ENCODE data around the gene BUD13.
"Not testable (repeated sequence)": the region's sequence is repeated elsewhere in the genome, so short reads cannot be mapped to it uniquely, and the experiment has no call there.

Gene BUD13

GRCh38 chr11:116756044-116756443 is 16.7 kb downstream of the BUD13 start:
- DNase-seq (ENCODE audit: low spot score) = not testable (repeated sequence)

GRCh38 chr11:116750070-116750718 is 22.6 kb downstream of the BUD13 start:
- no peak for DNase-seq (ENCODE audit: low spot score)

- DNase-seq (ENCODE audit: low spot score) = no peak
These were observed 30.7 kb downstream of the BUD13 start for GRCh38 chr11:116742104-116742503.

GRCh38 chr11:116740741-116741140 is 32.0 kb downstream of the BUD13 start:
- DNase-seq (ENCODE audit: low spot score) = no peak

GRCh38 chr11:116738975-116739374 is 33.8 kb downstream of the BUD13 start:
- no peak for DNase-seq (ENCODE audit: low spot score)

GRCh38 chr11:116736763-116737162 is 36.0 kb downstream of the BUD13 start:
- no peak for DNase-seq (ENCODE audit: low spot score)

GRCh38 chr11:116733969-116734508 is 38.7 kb downstream of the BUD13 start:
- DNase-seq (ENCODE audit: low spot score) = no peak

- no peak for DNase-seq (ENCODE audit: low spot score)
These were observed 39.6 kb downstream of the BUD13 start for GRCh38 chr11:116733043-116733755.

GRCh38 chr11:116732271-116733042 is 40.3 kb downstream of the BUD13 start:
- peak; percentile 91 for DNase-seq (ENCODE audit: low spot score)

DNA sequence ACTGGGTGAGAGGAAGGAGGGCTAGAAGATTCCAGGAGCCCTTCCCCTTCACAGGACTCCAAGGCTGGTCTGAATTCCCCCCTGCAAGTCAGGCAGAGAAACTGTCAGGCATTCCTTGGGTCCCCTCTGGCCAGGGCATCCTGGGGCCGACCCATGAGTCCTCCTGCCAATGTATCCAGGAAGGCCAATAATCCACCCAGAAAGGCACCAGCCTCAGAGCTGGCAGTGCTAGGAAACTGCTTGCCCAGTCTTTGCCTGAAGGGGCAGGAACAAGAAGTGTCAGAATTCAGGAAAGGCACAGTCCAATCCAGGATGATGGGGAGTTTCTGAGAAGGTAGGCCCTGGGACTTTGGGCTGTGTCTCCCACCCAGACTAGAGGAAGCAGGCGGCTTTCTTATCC is 41.0 kb downstream of the BUD13 start:
- no peak for DNase-seq (ENCODE audit: low spot score)

- DNase-seq (ENCODE audit: low spot score) = no peak
These were observed 41.6 kb downstream of the BUD13 start for GRCh38 chr11:116731097-116731761.

GRCh38 chr11:116730601-116731000 is 42.2 kb downstream of the BUD13 start:
- no peak for DNase-seq (ENCODE audit: low spot score)

DNA sequence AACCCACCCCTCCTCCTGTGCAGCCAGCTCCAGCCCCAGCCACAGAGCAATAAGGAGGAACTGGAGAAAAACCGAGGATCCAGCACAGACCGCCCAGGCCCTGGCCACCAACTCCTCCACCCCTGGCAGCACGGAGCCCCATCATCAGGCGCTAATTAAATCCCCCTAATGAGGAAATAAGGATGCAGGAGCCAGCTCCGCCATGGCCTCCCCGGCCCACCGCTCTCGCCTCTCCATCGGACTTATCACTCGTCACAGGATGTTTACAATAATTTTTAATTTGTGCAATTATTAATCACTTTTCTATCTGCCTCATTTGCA is 42.6 kb downstream of the BUD13 start:
- DNase-seq (ENCODE audit: low spot score) = no peak

DNA sequence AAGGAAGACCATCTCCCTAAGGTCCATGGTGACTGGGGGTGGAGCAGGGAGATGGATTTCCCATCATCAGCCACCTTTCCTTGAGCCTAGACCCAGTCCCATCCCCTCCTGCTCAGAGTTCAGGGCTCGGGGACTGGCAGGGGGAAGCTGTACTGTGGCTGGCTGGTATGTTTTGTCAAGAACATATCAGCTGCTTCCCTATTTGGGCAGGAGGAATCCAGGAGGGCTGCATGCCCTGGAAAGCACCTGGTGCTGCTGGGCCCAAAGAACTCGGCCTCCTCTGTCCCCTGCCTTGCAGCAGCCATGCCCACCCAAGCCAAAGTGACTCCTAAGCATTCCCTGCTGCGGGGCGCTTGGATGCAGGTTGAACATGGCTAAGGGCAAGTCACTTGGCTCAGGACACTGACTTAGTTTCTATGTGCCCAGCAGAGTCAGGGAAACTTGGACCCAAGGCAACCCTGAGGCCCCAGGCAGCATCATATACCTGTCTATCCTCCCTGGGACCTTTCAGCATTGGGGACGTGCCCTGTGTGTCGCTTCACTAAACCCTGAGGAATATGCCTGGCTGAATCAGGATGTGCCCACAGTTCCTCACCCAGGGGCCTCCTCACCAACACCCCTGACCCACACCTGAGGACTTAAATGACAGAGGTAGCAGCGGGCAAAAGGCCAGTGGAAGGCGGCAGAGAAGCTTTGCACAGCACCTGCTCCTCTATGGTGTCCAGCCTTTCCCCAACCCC is 43.1 kb downstream of the BUD13 start:
- no peak for DNase-seq (ENCODE audit: low spot score)

- DNase-seq (ENCODE audit: low spot score) = no peak
These were observed 44.8 kb downstream of the BUD13 start for GRCh38 chr11:116727990-116728389.

DNA sequence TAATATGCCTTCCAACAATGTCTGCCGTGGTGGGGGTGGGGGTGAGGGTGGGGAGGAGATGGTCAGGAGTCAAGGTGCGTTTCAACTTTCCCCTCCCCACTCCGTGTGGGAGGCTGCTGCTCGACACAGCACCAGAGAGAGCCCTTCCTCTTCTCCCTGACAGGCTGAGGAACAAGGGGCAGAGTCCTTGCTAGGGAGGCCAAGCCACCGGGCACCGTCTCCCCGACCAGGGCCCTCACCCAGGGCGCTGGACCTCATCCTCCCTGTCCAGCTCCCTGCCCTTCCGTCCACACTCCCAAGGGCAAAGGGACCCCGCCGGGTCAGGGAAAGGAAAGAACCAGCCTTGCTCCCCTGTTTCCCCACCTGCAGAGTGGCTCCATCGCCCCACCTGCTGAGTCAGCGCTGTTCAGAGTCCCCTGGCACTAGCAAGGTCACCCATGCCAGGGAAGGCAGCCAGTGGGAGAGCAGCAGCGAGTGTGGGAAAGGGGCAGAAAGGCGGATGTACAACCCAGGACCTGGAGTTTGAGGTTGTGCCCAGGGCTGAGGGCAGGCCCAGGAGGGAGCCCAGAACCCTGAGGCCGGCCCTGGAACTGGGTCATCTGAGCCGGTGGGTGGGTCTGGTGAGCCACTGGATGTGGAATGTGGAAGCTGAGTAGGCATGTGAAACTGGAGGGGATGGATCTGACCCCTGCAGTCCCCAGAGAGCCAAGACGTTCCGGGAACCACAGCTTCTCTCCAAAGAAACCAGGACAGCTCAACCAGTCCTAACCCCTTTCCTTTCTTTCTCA is 47.2 kb downstream of the BUD13 start:
- peak; percentile 53 for DNase-seq (ENCODE audit: low spot score)

DNA sequence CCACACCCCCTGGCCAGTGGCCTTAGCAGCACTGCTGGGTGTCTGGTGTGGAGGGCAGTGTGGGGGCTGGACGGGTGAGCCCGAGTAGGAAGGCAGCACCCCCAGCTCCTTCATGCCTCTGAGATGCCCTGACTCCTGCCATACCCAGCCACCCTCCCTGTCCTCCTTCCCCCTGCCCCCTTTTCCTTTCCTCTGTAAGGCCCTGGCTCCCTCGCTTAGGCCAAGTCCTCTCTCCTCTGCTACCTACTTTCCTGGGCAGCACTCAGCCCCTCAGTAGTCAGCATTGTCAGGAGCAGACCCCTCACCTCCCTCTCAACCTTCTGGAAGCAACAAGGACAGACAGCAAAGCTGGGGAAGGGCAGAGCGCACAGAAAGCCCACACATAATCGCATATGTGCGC is 48.0 kb downstream of the BUD13 start:
- no peak for DNase-seq (ENCODE audit: low spot score)

DNA sequence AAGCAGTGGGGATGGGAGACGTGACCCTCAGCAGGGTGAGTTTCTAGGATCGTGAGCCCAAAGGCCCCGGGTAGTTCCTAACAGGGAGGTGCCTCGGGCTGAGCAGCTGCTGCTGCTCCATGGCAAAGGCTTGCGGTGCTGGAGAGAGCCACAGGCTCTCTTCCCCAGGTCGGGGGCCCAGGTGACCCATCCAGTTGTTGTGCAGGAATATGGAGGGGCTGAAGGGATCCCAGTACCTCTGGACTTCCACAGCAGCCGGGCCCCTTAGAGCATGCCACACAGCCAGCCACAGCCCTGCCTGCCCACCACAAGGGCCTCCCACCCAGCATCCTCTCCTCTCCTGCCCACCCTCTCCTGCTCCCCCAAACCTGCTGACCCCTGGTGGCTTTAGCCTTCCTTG is 49.3 kb downstream of the BUD13 start:
- DNase-seq (ENCODE audit: low spot score) = no peak

DNA sequence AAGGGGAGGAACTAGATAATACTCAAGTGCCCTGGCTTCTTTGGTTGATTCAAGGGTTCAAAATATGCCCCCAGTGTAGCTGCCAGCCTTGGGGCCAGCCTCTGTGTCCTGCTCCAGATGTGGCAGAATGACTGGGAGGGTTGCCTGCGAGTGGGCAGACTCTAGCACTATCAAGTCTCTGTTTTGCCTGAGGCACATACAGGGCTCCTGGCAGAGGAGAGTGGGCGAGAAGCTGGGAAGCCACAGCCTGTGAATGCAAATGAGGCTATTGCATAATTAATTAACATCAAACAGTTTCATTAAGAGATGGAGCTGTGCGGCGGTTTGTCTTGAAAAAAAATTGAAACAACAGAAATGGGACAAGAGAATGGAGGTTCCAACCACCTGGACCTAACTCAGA is 50.8 kb downstream of the BUD13 start:
- DNase-seq (ENCODE audit: low spot score) = no peak

DNA sequence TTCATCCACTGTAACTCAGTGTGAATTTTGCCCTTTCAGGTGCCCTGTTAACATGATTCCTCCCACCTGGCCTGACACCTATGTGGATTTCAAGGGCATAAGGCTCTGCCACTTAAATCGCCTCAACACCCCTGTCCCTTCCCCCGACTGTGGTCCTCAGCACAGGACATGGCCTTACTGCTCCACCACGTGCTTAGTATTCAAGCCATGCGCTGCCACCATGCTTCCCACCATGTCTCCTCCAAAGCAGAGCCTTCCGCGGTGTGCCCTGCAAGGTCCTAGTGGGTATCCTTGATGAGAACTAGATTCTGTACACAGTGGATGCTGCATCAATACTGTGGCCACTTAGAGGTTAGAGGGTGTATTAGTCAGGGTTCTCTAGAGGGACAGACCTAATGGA is 51.9 kb downstream of the BUD13 start:
- DNase-seq (ENCODE audit: low spot score) = no peak

DNA sequence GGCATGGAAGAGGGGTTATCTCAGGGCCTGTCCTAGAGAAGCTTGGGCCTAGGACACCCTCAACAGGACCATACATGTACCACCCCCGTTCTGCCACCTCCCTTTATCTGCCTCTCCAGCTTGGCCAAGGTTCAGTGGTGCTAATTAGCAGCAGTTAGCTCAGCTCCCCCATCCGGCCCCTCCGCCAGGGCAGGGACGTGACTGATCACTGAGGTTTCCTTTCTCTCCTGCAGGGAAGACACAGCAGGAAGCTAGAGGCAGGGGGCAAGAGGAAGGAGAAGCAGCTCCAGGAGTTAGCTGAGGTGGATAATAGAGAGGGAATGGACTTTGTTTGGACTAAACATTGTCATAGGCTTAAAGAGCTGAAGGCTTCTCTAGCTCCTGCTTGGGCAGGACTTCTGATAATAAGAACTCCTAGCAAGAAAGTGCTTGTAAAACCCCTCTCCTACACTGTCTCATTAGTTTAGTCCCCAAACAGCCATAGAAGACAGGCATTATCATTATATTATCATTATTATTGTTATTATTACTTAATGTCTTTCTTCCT is 53.8 kb downstream of the BUD13 start:
- no peak for DNase-seq (ENCODE audit: low spot score)
